GM18870 (cell line): ENCODE measurements around the gene UTP25.
A peak's percentile ranks its signal among the peaks of the same experiment; 100 is the strongest.

Source experiments
- ATAC-seq: cut with Tn5 transposase; IDR thresholded peaks from one replicate; pipeline ENCODE4 v1.9.1; 2021; ENCODE audit warnings: moderate library complexity; ENCODE audit not compliant: unreplicated experiment

Gene UTP25

GRCh38 chr1:209805875-209806760 is 21.7 kb upstream of the UTP25 start, which contains the start of gene IRF6:
TSS of gene IRF6 (minus strand) at chr1:209806142. CDS start at chr1:209801413, 4,729 bp downstream.
- ATAC-seq: no peak

GRCh38 chr1:209807509-209807908 is 20.3 kb upstream of the UTP25 start:
- ATAC-seq: no peak

GRCh38 chr1:209808059-209808581 is 19.7 kb upstream of the UTP25 start:
- ATAC-seq: no peak

- ATAC-seq: no peak
Measured at GRCh38 chr1:209809611-209810010, 18.2 kb upstream of the UTP25 start.

- no peak for ATAC-seq
Measured at GRCh38 chr1:209810783-209811182, 17.0 kb upstream of the UTP25 start.

- ATAC-seq: no peak
Measured at GRCh38 chr1:209813902-209814301, 13.9 kb upstream of the UTP25 start.

- ATAC-seq: no peak
Measured at GRCh38 chr1:209815490-209815889, 12.3 kb upstream of the UTP25 start.

GRCh38 chr1:209815931-209816341 is 11.8 kb upstream of the UTP25 start:
- ATAC-seq: no peak

GRCh38 chr1:209816923-209817322 is 10.8 kb upstream of the UTP25 start:
- no peak for ATAC-seq

- no peak for ATAC-seq
Measured at GRCh38 chr1:209817691-209818090, 10.1 kb upstream of the UTP25 start.

- no peak for ATAC-seq
Measured at GRCh38 chr1:209819058-209819457, 8.7 kb upstream of the UTP25 start.

GRCh38 chr1:209820986-209821385 is 6.8 kb upstream of the UTP25 start:
- no peak for ATAC-seq

- ATAC-seq: no peak
Measured at GRCh38 chr1:209822706-209823105, 5.1 kb upstream of the UTP25 start.

GRCh38 chr1:209823143-209824041 is 4.4 kb upstream of the UTP25 start:
- peak; percentile 49 for ATAC-seq

- no peak for ATAC-seq
Measured at GRCh38 chr1:209825591-209826434, 2.0 kb upstream of the UTP25 start.

- ATAC-seq: no peak
Measured at GRCh38 chr1:209829716-209830115, 1.9 kb downstream of the UTP25 start.

- no peak for ATAC-seq
Measured at GRCh38 chr1:209830722-209831121, 3.0 kb downstream of the UTP25 start.

GRCh38 chr1:209831615-209832014 is 3.8 kb downstream of the UTP25 start:
- ATAC-seq: no peak

- no peak for ATAC-seq
Measured at GRCh38 chr1:209835782-209836298, 8.1 kb downstream of the UTP25 start.

GRCh38 chr1:209837671-209838070 is 9.9 kb downstream of the UTP25 start:
- ATAC-seq: no peak
